HCT116 (cell line): ENCODE measurements around the gene CCNL1. TPM values are rescaled to one million over a fixed set of nuclear protein-coding genes. Genes with fewer than 3 reads are reported as not detected.

Source experiments
- ATAC-seq: fragments of 200-7000 bp; cut with Tn5 transposase; 2 replicates; pipeline ENCODE4 v1.9.1; 2020; ENCODE audit warnings: mild to moderate bottlenecking, moderate library complexity
- BruUV-seq: library from RNA; stranded (reverse); fragments of 400-500 nt; replicated peaks from 2 replicates; lab custom pipeline; 2021; lab: Mats Ljungman, UMichigan
- CTCF ChIA-PET: fragments of 300-600 bp; sonication (Branson Sonifier 250); formaldehyde crosslinking; loops from one replicate; lab custom pipeline; 2021; ENCODE audit warnings: antibody characterized with exemption; lab: Charles Lee
- POLR2A ChIA-PET: fragments of 300-600, 350-600 bp; sonication (Branson Sonifier 250); formaldehyde crosslinking; loops from one replicate; lab custom pipeline; 2021; ENCODE audit warnings: antibody characterized with exemption; lab: Charles Lee
- RAD21 ChIA-PET, 2 experiments: fragments of 300-600 bp; sonication (Branson Sonifier 250); formaldehyde crosslinking; loops; one replicate each; lab custom pipeline; 2023; ENCODE audit warnings: low total read pairs in 2 of 2; ENCODE audit not compliant: uncharacterized antibody in 2 of 2, unreplicated experiment in 2 of 2, low non-redundant PET in 1 of 2; lab: Charles Lee
- DNase-seq: peaks from one replicate; pipeline ENCODE4 v3.0.0-alpha.2; 2010; ENCODE audit warnings: low read depth, low spot score
- H2AFZ ChIP-seq: fragments of 200-600 bp; shearing (Covaris generic), sonication (generic); 2 replicates; pipeline ENCODE4 v1.6.1; 2017; ENCODE audit warnings: low read depth, mixed run types, mixed read lengths, antibody characterized with exemption, low read length; ENCODE audit not compliant: poor library complexity, severe bottlenecking
- H3K27ac ChIP-seq: 2 replicates; pipeline ENCODE4 v1.5.1; 2012; ENCODE audit warnings: low read depth, low read length
- H3K27me3 ChIP-seq: fragments of 200-600 bp; sonication (generic); 2 replicates; pipeline ENCODE4 v1.6.1; 2016; ENCODE audit warnings: mixed run types, low read length, mixed read lengths; ENCODE audit not compliant: insufficient read depth
- H3K36me3 ChIP-seq, 2 experiments: fragments of 200-500 bp in 1 of 2; fragments of 200-600 bp in 1 of 2; sonication (Bioruptor generic) in 1 of 2; sonication (generic) in 1 of 2; 2 replicates each; pipeline versions ENCODE4 v1.5.1 to v1.6.1; 2014 to 2016; ENCODE audit warnings: low read length in 2 of 2, inconsistent platforms in 1 of 2, mixed read lengths in 1 of 2, mixed run types in 1 of 2; ENCODE audit not compliant: insufficient read depth in 2 of 2, control insufficient read depth in 1 of 2
- H3K4me1 ChIP-seq, 2 experiments: fragments of 200-600 bp in 1 of 2; sonication (generic) in 1 of 2; 2 replicates each; pipeline versions ENCODE4 v1.5.1 to v1.6.1; 2012 to 2017; ENCODE audit warnings: low read length in 2 of 2, inconsistent platforms in 1 of 2, mild to moderate bottlenecking in 1 of 2, mixed read lengths in 1 of 2, mixed run types in 1 of 2, moderate library complexity in 1 of 2; ENCODE audit not compliant: insufficient read depth in 2 of 2, control insufficient read depth in 1 of 2
- H3K4me2 ChIP-seq: fragments of 200-600 bp; sonication (generic); 2 replicates; pipeline ENCODE4 v1.6.1; 2017; ENCODE audit warnings: mixed run types, low read length, mixed read lengths
- H3K4me3 ChIP-seq, 2 experiments: fragments of 200-600 bp in 1 of 2; sonication (generic) in 1 of 2; replicated peaks in 1 of 2; 2 replicates each; pipeline ENCODE4 v1.5.1; 2011 to 2016; ENCODE audit warnings: low read length in 2 of 2, control low read depth in 1 of 2, low read depth in 1 of 2, mild to moderate bottlenecking in 1 of 2, mixed read lengths in 1 of 2, mixed run types in 1 of 2
- H3K79me2 ChIP-seq: fragments of 200-600 bp; sonication (generic); 2 replicates; pipeline ENCODE4 v1.6.1; 2017; ENCODE audit warnings: mild to moderate bottlenecking, mixed run types, low read length, moderate library complexity, mixed read lengths; ENCODE audit not compliant: insufficient read depth
- H3K9ac ChIP-seq: fragments of 200-600 bp; sonication (generic); 2 replicates; pipeline ENCODE4 v1.6.1; 2016; ENCODE audit warnings: low read length, mixed read lengths
- H3K9me2 ChIP-seq: fragments of 200-600 bp; sonication (generic), shearing (Covaris generic); 2 replicates; pipeline ENCODE4 v1.6.1; 2017; ENCODE audit warnings: mixed run types, mild to moderate bottlenecking, moderate library complexity; ENCODE audit not compliant: insufficient read depth
- H3K9me3 ChIP-seq, 2 experiments: fragments of 200-500 bp in 1 of 2; fragments of 200-600 bp in 1 of 2; sonication (Bioruptor generic) in 1 of 2; sonication (generic) in 1 of 2; 2 replicates each; pipeline ENCODE4 v1.6.1; 2014 to 2017; ENCODE audit warnings: low read length in 2 of 2, mixed read lengths in 2 of 2, inconsistent platforms in 1 of 2, low read depth in 1 of 2, mild to moderate bottlenecking in 1 of 2, mixed run types in 1 of 2, moderate library complexity in 1 of 2; ENCODE audit not compliant: control insufficient read depth in 1 of 2, insufficient read depth in 1 of 2
- H4K20me1 ChIP-seq: fragments of 200-600 bp; sonication (generic), shearing (Covaris generic); 2 replicates; pipeline ENCODE4 v1.6.1; 2017; ENCODE audit warnings: mixed run types, mild to moderate bottlenecking, moderate library complexity; ENCODE audit not compliant: insufficient read depth
- CBX3 ChIP-seq: IDR thresholded peaks from 2 replicates; pipeline ENCODE4 v1.6.1; 2012; ENCODE audit warnings: low read depth
- CEBPB ChIP-seq: IDR thresholded peaks from 2 replicates; pipeline ENCODE4 v1.6.1; 2012; ENCODE audit warnings: low read depth
- CTCF ChIP-seq, 3 experiments: fragments of 200-600 bp in 1 of 3; sonication (generic) in 1 of 3; IDR thresholded peaks in 2 of 3; conservative IDR thresholded peaks in 1 of 3; 2 replicates each; pipeline ENCODE4 v1.5.1; 2012 to 2017; ENCODE audit warnings: low read depth in 2 of 3, low read length in 2 of 3, antibody characterized with exemption in 1 of 3, borderline replicate concordance in 1 of 3, control low read depth in 1 of 3, mild to moderate bottlenecking in 1 of 3, mixed read lengths in 1 of 3, mixed run types in 1 of 3, moderate library complexity in 1 of 3; ENCODE audit not compliant: insufficient read depth in 1 of 3
- EGR1 ChIP-seq: IDR thresholded peaks from 2 replicates; pipeline ENCODE4 v1.6.1; 2012; ENCODE audit warnings: low read depth
- ELF1 ChIP-seq: IDR thresholded peaks from 2 replicates; pipeline ENCODE4 v1.6.1; 2012; ENCODE audit warnings: low read depth, borderline replicate concordance
- EZH2 ChIP-seq: fragments of 200-600 bp; sonication (generic); IDR thresholded peaks from 2 replicates; pipeline ENCODE4 v1.6.1; 2017; ENCODE audit warnings: antibody characterized with exemption, mixed run types
- EZH2phosphoT487 ChIP-seq: fragments of 200-600 bp; IDR thresholded peaks from 2 replicates; pipeline ENCODE4 v1.6.1; 2018; ENCODE audit warnings: antibody characterized with exemption, borderline replicate concordance
- JUND ChIP-seq: IDR thresholded peaks from 2 replicates; pipeline ENCODE4 v1.6.1; 2012
- POLR2A ChIP-seq: IDR thresholded peaks from 2 replicates; pipeline ENCODE4 v1.7.0; 2011; ENCODE audit warnings: borderline replicate concordance; ENCODE audit not compliant: insufficient read depth, insufficient read length; ENCODE audit errors: extremely low read depth
- REST ChIP-seq: IDR thresholded peaks from 2 replicates; pipeline ENCODE4 v1.6.1; 2012; ENCODE audit warnings: low read depth
- SIN3A ChIP-seq: IDR thresholded peaks from 2 replicates; pipeline ENCODE4 v1.6.1; 2012; ENCODE audit warnings: low read depth
- SP1 ChIP-seq: IDR thresholded peaks from 2 replicates; pipeline ENCODE4 v1.6.1; 2012; ENCODE audit warnings: low read depth
- YY1 ChIP-seq: IDR thresholded peaks from 2 replicates; pipeline ENCODE4 v1.6.1; 2011; ENCODE audit warnings: low read length, low read depth, moderate library complexity, mild to moderate bottlenecking; ENCODE audit not compliant: insufficient replicate concordance; ENCODE audit errors: extremely low read depth
- intact Hi-C: fragments of 100-400 bp; cut with micrococcal nuclease; formaldehyde crosslinking; loops from 2 replicates; pipeline ENCODE4 v1.10.0; 2022
- total RNA-seq: library from RNA; stranded (reverse); gene quantifications from one replicate; pipeline ENCODE4 v1.2.1, GENCODE V29; 2021; ENCODE audit not compliant: unreplicated experiment
- TF ChIP-seq, protein P1 (sequence below): IDR thresholded peaks from 2 replicates; pipeline ENCODE4 v1.6.1; 2012
- TF ChIP-seq, protein P2 (sequence below): IDR thresholded peaks from 2 replicates; pipeline ENCODE4 v1.6.1; 2011; ENCODE audit warnings: mild to moderate bottlenecking, low read length, moderate library complexity; ENCODE audit not compliant: insufficient replicate concordance; ENCODE audit errors: extremely low read depth

CCNL1 gene
- total RNA-seq, 1 experiment from 2014 or later: 96.7 TPM

DNA sequence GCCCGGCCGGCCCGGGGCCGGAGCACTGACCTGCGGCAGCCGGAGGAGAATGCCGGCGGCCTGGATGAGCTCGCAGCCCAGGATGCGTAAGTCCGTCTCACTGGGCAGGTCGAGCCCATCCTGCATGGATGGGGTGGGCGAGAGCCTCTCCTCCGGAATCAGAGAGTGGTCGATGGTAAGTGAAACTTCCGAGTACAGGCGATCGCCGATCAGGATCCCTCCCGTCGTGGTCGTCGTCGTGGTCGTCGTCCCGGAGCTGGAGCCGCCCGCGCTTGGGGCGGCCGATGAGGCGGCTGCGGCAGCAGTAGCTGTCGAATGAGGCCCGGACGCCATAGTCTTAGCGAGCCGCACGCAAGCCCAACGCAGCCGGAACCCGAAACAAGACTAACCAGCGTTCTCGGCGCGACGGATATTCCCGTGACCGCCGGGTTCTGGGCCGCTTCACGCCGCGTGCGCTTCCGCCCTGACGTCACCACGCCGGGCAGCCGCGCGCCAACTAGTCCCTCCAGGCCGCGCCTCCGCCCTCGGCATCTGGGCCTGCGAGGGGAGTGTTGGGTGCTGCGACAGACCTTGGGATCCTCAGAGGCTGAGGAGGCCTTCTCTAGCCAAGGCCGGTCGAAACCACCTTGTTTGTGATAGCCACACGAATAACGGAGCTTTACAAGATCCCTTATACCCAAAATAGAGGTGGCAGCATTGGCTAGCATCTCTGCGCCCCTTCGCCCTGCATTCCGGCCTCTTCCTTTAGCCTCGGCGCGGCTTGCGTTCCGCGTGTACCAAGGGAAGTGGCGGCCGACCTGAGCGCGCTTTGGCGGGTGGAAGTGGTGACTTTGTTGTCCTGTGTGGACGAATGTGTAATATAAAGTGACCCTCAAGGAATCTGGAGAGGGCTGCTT, at the start of gene CCNL1 (continued):
- TF ChIP-seq, protein P1, sequence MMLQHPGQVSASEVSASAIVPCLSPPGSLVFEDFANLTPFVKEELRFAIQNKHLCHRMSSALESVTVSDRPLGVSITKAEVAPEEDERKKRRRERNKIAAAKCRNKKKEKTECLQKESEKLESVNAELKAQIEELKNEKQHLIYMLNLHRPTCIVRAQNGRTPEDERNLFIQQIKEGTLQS: no peak; the same call in 1 of the 2 replicates
- TF ChIP-seq EGR1: no peak; the same call in none of the 2 replicates
- TF ChIP-seq, protein P2, sequence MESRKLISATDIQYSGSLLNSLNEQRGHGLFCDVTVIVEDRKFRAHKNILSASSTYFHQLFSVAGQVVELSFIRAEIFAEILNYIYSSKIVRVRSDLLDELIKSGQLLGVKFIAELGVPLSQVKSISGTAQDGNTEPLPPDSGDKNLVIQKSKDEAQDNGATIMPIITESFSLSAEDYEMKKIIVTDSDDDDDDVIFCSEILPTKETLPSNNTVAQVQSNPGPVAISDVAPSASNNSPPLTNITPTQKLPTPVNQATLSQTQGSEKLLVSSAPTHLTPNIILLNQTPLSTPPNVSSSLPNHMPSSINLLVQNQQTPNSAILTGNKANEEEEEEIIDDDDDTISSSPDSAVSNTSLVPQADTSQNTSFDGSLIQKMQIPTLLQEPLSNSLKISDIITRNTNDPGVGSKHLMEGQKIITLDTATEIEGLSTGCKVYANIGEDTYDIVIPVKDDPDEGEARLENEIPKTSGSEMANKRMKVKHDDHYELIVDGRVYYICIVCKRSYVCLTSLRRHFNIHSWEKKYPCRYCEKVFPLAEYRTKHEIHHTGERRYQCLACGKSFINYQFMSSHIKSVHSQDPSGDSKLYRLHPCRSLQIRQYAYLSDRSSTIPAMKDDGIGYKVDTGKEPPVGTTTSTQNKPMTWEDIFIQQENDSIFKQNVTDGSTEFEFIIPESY: peak; percentile 89
- peak; percentile 35; the same call in 1 of the 2 replicates for TF ChIP-seq ELF1

- H3K9me3 ChIP-seq: no peaks in the 10 kb centered on the region
- H3K27me3 ChIP-seq: no peaks in the 10 kb centered on the region
- H4K20me1 ChIP-seq: no peaks in the 10 kb centered on the region
- H3K79me2 ChIP-seq: no peaks in the 10 kb centered on the region
- H2AFZ ChIP-seq: no peak overlapping the region
- H3K4me2 ChIP-seq: no peak overlapping the region
- no peak for DNase-seq
- ChIA-PET CTCF (interaction anchor here (0.8 to 1.5 kb wide), 10 partner anchors 28 to 1055 kb away, joined by 3 to 16 read pairs (median 4); no protein-coding TSS in a partner anchor), POLR2A (no interaction called here), RAD21 (interaction anchor here (0.5 to 1.0 kb wide), 4 partner anchors 43 to 368 kb away, joined by 3 to 5 read pairs (median 3); no protein-coding TSS in a partner anchor)
- H3K9ac ChIP-seq: no peak overlapping the region
- no peak for ATAC-seq
- no peaks in the 10 kb centered on the region for H3K36me3 ChIP-seq
- intact Hi-C loops: loop anchor here (1.0 to 5.0 kb wide), 6 partner anchors 34 to 1208 kb away; no protein-coding TSS in a partner anchor
- BruUV-seq: no TSS peak
- H3K9me2 ChIP-seq: no peaks in the 10 kb centered on the region
- no peaks in the 10 kb centered on the region for H3K4me1 ChIP-seq
- no peak overlapping the region for H3K27ac ChIP-seq
- no peak overlapping the region for H3K4me3 ChIP-seq
- TF ChIP-seq CEBPB: no peak
- TF ChIP-seq REST: no peak
- TF ChIP-seq EZH2phosphoT487: no peak
- TF ChIP-seq EGR1: no peak
- no peak for TF ChIP-seq EZH2
- no peak for TF ChIP-seq JUND
- TF ChIP-seq, protein P1: no peak
- no peak for TF ChIP-seq POLR2A
- TF ChIP-seq CBX3: no peak
- TF ChIP-seq YY1: no peak
- no peak for TF ChIP-seq SP1
- no peak for TF ChIP-seq SIN3A
- no peak for TF ChIP-seq CTCF (IDR thresholded peaks at IDR 0.05 in 2 of 3, conservative IDR thresholded peaks at IDR 0.05 in 1 of 3; ENCODE audit: borderline replicate concordance in 1 of 3, insufficient read depth in 1 of 3, low read depth in 2 of 3, low read length in 2 of 3)
Observed at GRCh38 chr3:157204880-157205279, 44.9 kb upstream of the CCNL1 start.
